ENCODE data around the gene MC1R. TPM values are rescaled to one million over a fixed set of nuclear protein-coding genes. Genes with fewer than 3 reads are reported as not detected.

MC1R gene
- total RNA-seq, 4 donors from 2014 or later = 0.77 to 6.2 (median 5.4) TPM

- TF ChIP-seq POLR2A (IDR thresholded peaks at IDR 0.05) = no peak
- TF ChIP-seq, protein P1, sequence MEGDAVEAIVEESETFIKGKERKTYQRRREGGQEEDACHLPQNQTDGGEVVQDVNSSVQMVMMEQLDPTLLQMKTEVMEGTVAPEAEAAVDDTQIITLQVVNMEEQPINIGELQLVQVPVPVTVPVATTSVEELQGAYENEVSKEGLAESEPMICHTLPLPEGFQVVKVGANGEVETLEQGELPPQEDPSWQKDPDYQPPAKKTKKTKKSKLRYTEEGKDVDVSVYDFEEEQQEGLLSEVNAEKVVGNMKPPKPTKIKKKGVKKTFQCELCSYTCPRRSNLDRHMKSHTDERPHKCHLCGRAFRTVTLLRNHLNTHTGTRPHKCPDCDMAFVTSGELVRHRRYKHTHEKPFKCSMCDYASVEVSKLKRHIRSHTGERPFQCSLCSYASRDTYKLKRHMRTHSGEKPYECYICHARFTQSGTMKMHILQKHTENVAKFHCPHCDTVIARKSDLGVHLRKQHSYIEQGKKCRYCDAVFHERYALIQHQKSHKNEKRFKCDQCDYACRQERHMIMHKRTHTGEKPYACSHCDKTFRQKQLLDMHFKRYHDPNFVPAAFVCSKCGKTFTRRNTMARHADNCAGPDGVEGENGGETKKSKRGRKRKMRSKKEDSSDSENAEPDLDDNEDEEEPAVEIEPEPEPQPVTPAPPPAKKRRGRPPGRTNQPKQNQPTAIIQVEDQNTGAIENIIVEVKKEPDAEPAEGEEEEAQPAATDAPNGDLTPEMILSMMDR (IDR thresholded peaks at IDR 0.05) = no peak
- no peaks in the 10 kb centered on the region for H3K36me3 ChIP-seq
- intact Hi-C loops (cut with DNase I; ENCODE audit: low total_unique reads) = no loop called here
Measured at GRCh38 chr16:89936981-89937380, 18.3 kb downstream of the MC1R start.

GRCh38 chr16:89938175-89938885 lies 19.7 kb downstream of the MC1R start:
- no peak overlapping the region for H3K4me3 ChIP-seq
- TF ChIP-seq POLR2A (IDR thresholded peaks at IDR 0.05) = no peak
- TF ChIP-seq, protein P1 (IDR thresholded peaks at IDR 0.05) = no peak
- no peak for DNase-seq

More at GRCh38 chr16:89936981-89937380, 18.3 kb downstream of the MC1R start:
- Histone ChIP-seq H3K27me3 (no peaks in the 10 kb centered on the region), H3K4me1 (no peaks in the 10 kb centered on the region), H3K9me3 (no peaks in the 10 kb centered on the region), H3K27ac (no peak overlapping the region), H3K4me3 (no peak overlapping the region)
- DNase-seq = no peak

GRCh38 chr16:89944773-89945172 lies 26.1 kb downstream of the MC1R start:
- H3K9me3 ChIP-seq = no peaks in the 10 kb centered on the region
- H3K27me3 ChIP-seq = no peaks in the 10 kb centered on the region
- H3K4me3 ChIP-seq = no peak overlapping the region
- no peak for DNase-seq
- no peak for TF ChIP-seq POLR2A (IDR thresholded peaks at IDR 0.05)
- TF ChIP-seq, protein P1 (IDR thresholded peaks at IDR 0.05) = no peak
- peaks cover 0 to 7% of the 10 kb centered on the region in 2 donors for H3K4me1 ChIP-seq
- H3K36me3 ChIP-seq = no peaks in the 10 kb centered on the region
- intact Hi-C loops (cut with DNase I; ENCODE audit: low total_unique reads) = loop anchor here (5.0 kb wide), 1 partner anchor 237 kb away; no protein-coding TSS in a partner anchor
- H3K27ac ChIP-seq = no peak overlapping the region

More at GRCh38 chr16:89938175-89938885, 19.7 kb downstream of the MC1R start:
- Histone ChIP-seq H3K36me3 (no peaks in the 10 kb centered on the region), H3K27ac (no peak overlapping the region), H3K9me3 (no peaks in the 10 kb centered on the region), H3K4me1 (no peaks in the 10 kb centered on the region), H3K27me3 (no peaks in the 10 kb centered on the region)
- intact Hi-C loops (cut with DNase I; ENCODE audit: low total_unique reads) = no loop called here

- no peak overlapping the region for H3K4me3 ChIP-seq
- no peak overlapping the region for H3K27ac ChIP-seq
- H3K27me3 ChIP-seq = no peaks in the 10 kb centered on the region
- TF ChIP-seq, protein P1 (IDR thresholded peaks at IDR 0.05) = no peak
- TF ChIP-seq POLR2A (IDR thresholded peaks at IDR 0.05) = no peak
- H3K9me3 ChIP-seq = no peaks in the 10 kb centered on the region
- no peaks in the 10 kb centered on the region for H3K36me3 ChIP-seq
- peaks cover 0 to 9% of the 10 kb centered on the region in 2 donors for H3K4me1 ChIP-seq
- DNase-seq = no peak
- intact Hi-C loops (cut with DNase I; ENCODE audit: low total_unique reads) = loop anchor here (5.0 kb wide), 1 partner anchor 238 kb away; no protein-coding TSS in a partner anchor
Measured at GRCh38 chr16:89945654-89946053, 27.0 kb downstream of the MC1R start.

DNA sequence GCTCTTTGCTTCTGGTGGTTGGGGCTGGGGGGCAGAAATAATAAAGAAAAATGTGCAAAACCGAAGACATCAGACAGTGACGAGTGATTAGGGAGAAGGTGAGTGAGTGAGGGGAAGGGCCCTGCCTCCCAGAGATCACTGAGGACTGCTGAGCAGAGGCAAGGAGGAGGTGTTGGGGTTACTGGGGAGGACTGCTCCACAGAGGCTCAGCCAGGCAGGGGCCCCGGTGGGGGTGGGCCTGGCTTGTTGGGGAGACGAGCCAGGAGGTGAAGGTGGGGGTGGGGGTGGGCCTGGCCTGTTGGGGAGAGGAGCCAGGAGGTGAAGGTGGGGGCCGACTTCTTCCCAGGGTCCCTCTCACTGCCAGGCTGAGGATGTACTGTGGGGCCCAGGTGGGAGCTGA lies 27.9 kb downstream of the MC1R start:
- Histone ChIP-seq H3K27me3 (no peaks in the 10 kb centered on the region), H3K4me3 (no peak overlapping the region), H3K36me3 (no peaks in the 10 kb centered on the region), H3K9me3 (no peaks in the 10 kb centered on the region), H3K27ac (no peak overlapping the region), H3K4me1 (peaks cover 0 to 9% of the 10 kb centered on the region in 2 donors)
- TF ChIP-seq, protein P1 (IDR thresholded peaks at IDR 0.05) = no peak
- TF ChIP-seq POLR2A (IDR thresholded peaks at IDR 0.05) = no peak
- intact Hi-C loops (cut with DNase I; ENCODE audit: low total_unique reads) = loop anchor here (5.0 kb wide), 1 partner anchor 239 kb away; no protein-coding TSS in a partner anchor
- DNase-seq = no peak

Measured in uterus (tissue), 4 donors.